SK-N-SH (cell line): ENCODE measurements around the gene RTP4. TPM values are rescaled to one million over a fixed set of nuclear protein-coding genes. Genes with fewer than 3 reads are reported as not detected.

ENCODE experiments used
- CTCF ChIA-PET: fragments of 300-600, 350-600 bp; formaldehyde crosslinking; extraction: SDS; loops from one replicate; lab custom pipeline; 2021; lab: Yijun Ruan, JAX
- POLR2A ChIA-PET: fragments of 350-600 bp; sonication (Branson Sonifier 250); formaldehyde crosslinking; extraction: SDS; loops from one replicate; lab custom pipeline; 2020; ENCODE audit warnings: antibody characterized with exemption, inconsistent platforms; lab: Yijun Ruan, JAX
- DNase-seq: peaks from one replicate; pipeline ENCODE4 v3.0.0; 2012
- H2AFZ ChIP-seq: fragments of 200-600 bp; sonication (generic); 2 replicates; pipeline ENCODE4 v1.8.1; 2016; ENCODE audit warnings: antibody characterized with exemption, mild to moderate bottlenecking, low read depth
- H3F3A ChIP-seq: fragments of 200-600 bp; sonication (generic); replicated peaks from 2 replicates; pipeline ENCODE3; 2016; ENCODE audit warnings: antibody characterized with exemption, mild to moderate bottlenecking; ENCODE audit not compliant: insufficient read depth
- H3K27ac ChIP-seq, 2 experiments: fragments of 200-500 bp in 1 of 2; fragments of 200-600 bp in 1 of 2; sonication (Bioruptor generic) in 1 of 2; sonication (generic), shearing (Covaris generic) in 1 of 2; 2 replicates each; pipeline versions ENCODE4 v1.5.1 to v1.6.1; 2014 to 2016; ENCODE audit warnings: low read depth in 2 of 2, inconsistent platforms in 1 of 2, low read length in 1 of 2, mild to moderate bottlenecking in 1 of 2, mixed read lengths in 1 of 2
- H3K27me3 ChIP-seq: fragments of 200-600 bp; sonication (generic), shearing (Covaris generic); 2 replicates; pipeline ENCODE4 v1.6.1; 2016; ENCODE audit warnings: mixed run types; ENCODE audit not compliant: insufficient read depth
- H3K36me3 ChIP-seq, 2 experiments: fragments of 200-500 bp in 1 of 2; fragments of 200-600 bp in 1 of 2; sonication (Bioruptor generic) in 1 of 2; sonication (generic) in 1 of 2; replicated peaks in 1 of 2; 2 replicates each; pipeline versions ENCODE3 to v1.5.1; 2014 to 2016; ENCODE audit warnings: low read length in 1 of 2, mild to moderate bottlenecking in 1 of 2; ENCODE audit not compliant: insufficient read depth in 2 of 2, control insufficient read depth in 1 of 2
- H3K4me1 ChIP-seq, 2 experiments: fragments of 200-500 bp in 1 of 2; fragments of 200-600 bp in 1 of 2; sonication (Bioruptor generic) in 1 of 2; sonication (generic), shearing (Covaris generic) in 1 of 2; 2 replicates each; pipeline versions ENCODE4 v1.5.1 to v1.6.1; 2014 to 2016; ENCODE audit warnings: low read depth in 1 of 2, low read length in 1 of 2, mixed run types in 1 of 2; ENCODE audit not compliant: insufficient read depth in 2 of 2, control insufficient read depth in 1 of 2
- H3K4me2 ChIP-seq: fragments of 200-600 bp; sonication (generic), shearing (Covaris generic); 2 replicates; pipeline ENCODE4 v1.6.1; 2017; ENCODE audit warnings: mixed run types
- H3K4me3 ChIP-seq, 2 experiments: fragments of 200-500 bp in 1 of 2; fragments of 200-600 bp in 1 of 2; sonication (Bioruptor generic) in 1 of 2; sonication (generic), shearing (Covaris generic) in 1 of 2; 2 replicates each; pipeline versions ENCODE4 v1.5.1 to v1.8.1; 2014 to 2016; ENCODE audit warnings: low read depth in 2 of 2, inconsistent platforms in 1 of 2, low read length in 1 of 2, mild to moderate bottlenecking in 1 of 2, mixed read lengths in 1 of 2, moderate library complexity in 1 of 2
- H3K79me2 ChIP-seq: fragments of 200-600 bp; sonication (generic); 2 replicates; pipeline ENCODE4 v1.8.1; 2017; ENCODE audit warnings: mild to moderate bottlenecking; ENCODE audit not compliant: insufficient read depth
- H3K9ac ChIP-seq: fragments of 200-600 bp; sonication (generic); 2 replicates; pipeline ENCODE4 v1.6.1; 2017; ENCODE audit warnings: mixed run types
- H3K9me2 ChIP-seq: fragments of 200-600 bp; sonication (generic); 2 replicates; pipeline ENCODE4 v1.6.1; 2017; ENCODE audit warnings: mixed run types
- H3K9me3 ChIP-seq: fragments of 200-600 bp; sonication (generic); 2 replicates; pipeline ENCODE4 v1.6.1; 2017; ENCODE audit warnings: mixed run types, mild to moderate bottlenecking, moderate library complexity
- H4K20me1 ChIP-seq: fragments of 200-600 bp; sonication (generic); 2 replicates; pipeline ENCODE4 v1.6.1; 2017; ENCODE audit warnings: mild to moderate bottlenecking, mixed run types; ENCODE audit not compliant: insufficient read depth
- IRF3 ChIP-seq: fragments of 150-350 bp; IDR thresholded peaks from 2 replicates; pipeline ENCODE4 v1.6.1; 2016; ENCODE audit warnings: mild to moderate bottlenecking, low read depth, low read length
- MXI1 ChIP-seq: IDR thresholded peaks from 2 replicates; pipeline ENCODE4 v1.6.1; 2012; ENCODE audit warnings: mild to moderate bottlenecking, low read depth, low read length, improper control_type of control experiment
- WGBS: methylation state at CpG from one replicate; pipeline ENCODE4 v1.1.6; 2017; ENCODE audit warnings: low lambda C conversion rate; 5-methylcytosine and 5-hydroxymethylcytosine counted together
- polyA plus RNA-seq, 3 experiments: library from polyadenylated mRNA; depleted of rRNA; stranded (reverse); fragments of >200 nt; gene quantifications; 2 replicates each; pipeline ENCODE4 v1.2.3, GENCODE V29; 2012
- TF ChIP-seq, protein P1 (sequence below): IDR thresholded peaks from 2 replicates; pipeline ENCODE4 v1.6.1; 2012; ENCODE audit warnings: mild to moderate bottlenecking, low read depth, low read length, moderate library complexity
- TF ChIP-seq, protein P2 (sequence below): IDR thresholded peaks from 2 replicates; pipeline ENCODE4 v1.4.0; 2012; ENCODE audit warnings: low read depth

RTP4 gene
- polyA plus RNA-seq, 1 of the 3 experiments (the other 2 are of a cell fraction): 0.16 TPM

- TF ChIP-seq, protein P1, sequence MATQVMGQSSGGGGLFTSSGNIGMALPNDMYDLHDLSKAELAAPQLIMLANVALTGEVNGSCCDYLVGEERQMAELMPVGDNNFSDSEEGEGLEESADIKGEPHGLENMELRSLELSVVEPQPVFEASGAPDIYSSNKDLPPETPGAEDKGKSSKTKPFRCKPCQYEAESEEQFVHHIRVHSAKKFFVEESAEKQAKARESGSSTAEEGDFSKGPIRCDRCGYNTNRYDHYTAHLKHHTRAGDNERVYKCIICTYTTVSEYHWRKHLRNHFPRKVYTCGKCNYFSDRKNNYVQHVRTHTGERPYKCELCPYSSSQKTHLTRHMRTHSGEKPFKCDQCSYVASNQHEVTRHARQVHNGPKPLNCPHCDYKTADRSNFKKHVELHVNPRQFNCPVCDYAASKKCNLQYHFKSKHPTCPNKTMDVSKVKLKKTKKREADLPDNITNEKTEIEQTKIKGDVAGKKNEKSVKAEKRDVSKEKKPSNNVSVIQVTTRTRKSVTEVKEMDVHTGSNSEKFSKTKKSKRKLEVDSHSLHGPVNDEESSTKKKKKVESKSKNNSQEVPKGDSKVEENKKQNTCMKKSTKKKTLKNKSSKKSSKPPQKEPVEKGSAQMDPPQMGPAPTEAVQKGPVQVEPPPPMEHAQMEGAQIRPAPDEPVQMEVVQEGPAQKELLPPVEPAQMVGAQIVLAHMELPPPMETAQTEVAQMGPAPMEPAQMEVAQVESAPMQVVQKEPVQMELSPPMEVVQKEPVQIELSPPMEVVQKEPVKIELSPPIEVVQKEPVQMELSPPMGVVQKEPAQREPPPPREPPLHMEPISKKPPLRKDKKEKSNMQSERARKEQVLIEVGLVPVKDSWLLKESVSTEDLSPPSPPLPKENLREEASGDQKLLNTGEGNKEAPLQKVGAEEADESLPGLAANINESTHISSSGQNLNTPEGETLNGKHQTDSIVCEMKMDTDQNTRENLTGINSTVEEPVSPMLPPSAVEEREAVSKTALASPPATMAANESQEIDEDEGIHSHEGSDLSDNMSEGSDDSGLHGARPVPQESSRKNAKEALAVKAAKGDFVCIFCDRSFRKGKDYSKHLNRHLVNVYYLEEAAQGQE: no peak
These were observed 14.5 kb downstream of the RTP4 start (continued) for GRCh38 chr3:187382609-187383151.

DNA sequence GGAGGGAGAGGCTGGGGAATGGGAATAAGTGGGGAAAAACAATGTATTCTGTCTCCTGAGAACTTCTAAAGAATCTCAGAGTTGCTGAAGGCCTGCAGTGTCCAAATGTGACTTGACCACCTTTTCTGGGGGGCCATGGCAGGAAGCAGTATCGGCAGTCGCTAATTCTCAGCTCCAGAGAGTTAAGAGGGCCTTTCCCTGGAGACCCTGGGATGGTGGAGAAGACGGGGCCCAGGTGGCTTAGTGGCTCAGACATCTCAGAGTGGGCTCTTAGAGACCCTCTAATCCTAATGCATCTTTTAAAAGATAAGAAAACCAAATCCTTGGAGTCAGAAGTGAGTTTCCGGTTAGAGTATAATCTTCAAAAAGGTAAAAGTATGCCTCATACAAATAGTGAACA is 15.1 kb downstream of the RTP4 start:
- no peak for DNase-seq
- H3K27ac ChIP-seq: no peak overlapping the region
- TF ChIP-seq MXI1: no peak
- TF ChIP-seq, all 33 proteins: peak for 0
- Histone ChIP-seq H3F3A (no peaks in the 10 kb centered on the region), H3K9ac (no peak overlapping the region), H3K27me3 (no peaks in the 10 kb centered on the region), H3K9me3 (no peaks in the 10 kb centered on the region), H3K9me2 (no peaks in the 10 kb centered on the region), H3K79me2 (no peaks in the 10 kb centered on the region), H2AFZ (no peak overlapping the region), H3K36me3 (no peaks in the 10 kb centered on the region), H3K4me1 (no peaks in the 10 kb centered on the region), H3K4me2 (no peak overlapping the region), H4K20me1 (no peaks in the 10 kb centered on the region), H3K4me3 (no peak overlapping the region)
- WGBS: 16% methylated on average over 4 of the region's 4 CpGs
- POLR2A ChIA-PET: no interaction called here
- CTCF ChIA-PET: no interaction called here

GRCh38 chr3:187385296-187385695 is 17.1 kb downstream of the RTP4 start:
- no peaks in the 10 kb centered on the region for H3K4me1 ChIP-seq
- H3K9me3 ChIP-seq: no peaks in the 10 kb centered on the region
- no peaks in the 10 kb centered on the region for H3K27me3 ChIP-seq
- H3K27ac ChIP-seq: no peak overlapping the region
- TF ChIP-seq IRF3: no peak
- TF ChIP-seq, protein P2, sequence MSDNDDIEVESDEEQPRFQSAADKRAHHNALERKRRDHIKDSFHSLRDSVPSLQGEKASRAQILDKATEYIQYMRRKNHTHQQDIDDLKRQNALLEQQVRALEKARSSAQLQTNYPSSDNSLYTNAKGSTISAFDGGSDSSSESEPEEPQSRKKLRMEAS: no peak
- no peak overlapping the region for H3K4me2 ChIP-seq
- 8% methylated on average over 1 of the region's 1 CpG for WGBS
- H3K9ac ChIP-seq: no peak overlapping the region
- CTCF ChIA-PET: no interaction called here
- H3K9me2 ChIP-seq: no peaks in the 10 kb centered on the region
- H3K36me3 ChIP-seq: no peaks in the 10 kb centered on the region
- no peak for DNase-seq
- POLR2A ChIA-PET: no interaction called here
- H3K79me2 ChIP-seq: no peaks in the 10 kb centered on the region
- H4K20me1 ChIP-seq: no peaks in the 10 kb centered on the region
- no peak overlapping the region for H2AFZ ChIP-seq
- no peaks in the 10 kb centered on the region for H3F3A ChIP-seq
- H3K4me3 ChIP-seq: no peak overlapping the region
